K562 treated with DMSO at 1 percent for 24 hours (cell line): ENCODE measurements around the gene DDTL. TPM values are rescaled to one million over a fixed set of nuclear protein-coding genes. Genes with fewer than 3 reads are reported as not detected.

ENCODE experiments used
- total RNA-seq: library from RNA; unstranded; fragments of 300-600 nt; gene quantifications from 2 replicates; pipeline ENCODE4 v1.2.3, GENCODE V29; 2022; ENCODE audit warnings: low read depth; ENCODE audit not compliant: insufficient read depth

Gene DDTL
- 0.65 and 1.3 TPM in 2 replicates for total RNA-seq

GRCh38 chr22:23966568-23966967 lies at the start of gene DDTL:
TSS of gene DDTL (plus strand) at chr22:23966888. CDS start at chr22:23966915, 27 bp downstream.

GRCh38 chr22:23961084-23961771 lies 5.5 kb upstream of the DDTL start, which contains the start of gene GSTT2B:
TSS of gene GSTT2B (minus strand) at chr22:23961195. CDS start at chr22:23961131, 64 bp downstream.

GRCh38 chr22:23974345-23974744 lies 7.7 kb downstream of the DDTL start, which contains the start of gene DDT:
TSS of gene DDT (minus strand) at chr22:23974441. CDS start at chr22:23974414, 27 bp downstream.

GRCh38 chr22:23979557-23980240 lies 13.0 kb downstream of the DDTL start, which contains the start of gene GSTT2:
TSS of gene GSTT2 (plus strand) at chr22:23980134.

GRCh38 chr22:24005201-24005600 lies 38.5 kb downstream of the DDTL start, which contains the start of gene GSTT4:
TSS of gene GSTT4 (minus strand) at chr22:24005453. CDS start at chr22:24005356, 97 bp downstream.

Other genes with a start within 250 kb of the DDTL start
- gene ZNF70, start 215.8 kb upstream of the DDTL start, total RNA-seq, result 1.1 and 1.4 TPM in 2 replicates
- gene VPREB3, start 212.5 kb upstream of the DDTL start, total RNA-seq, result 1.4 TPM in 1 of 2 replicates, not detected in the other
- 0.17 TPM in 1 of 2 replicates, not detected in the other for gene C22orf15, start 203.9 kb upstream of the DDTL start, total RNA-seq
- 144 and 162 TPM in 2 replicates for gene CHCHD10, start 198.9 kb upstream of the DDTL start, total RNA-seq
- gene MMP11, start 194.0 kb upstream of the DDTL start, total RNA-seq, result 1.7 and 2.3 TPM in 2 replicates
- gene SMARCB1, start 179.9 kb upstream of the DDTL start, total RNA-seq, result 123 and 143 TPM in 2 replicates
- 1.4 and 2.5 TPM in 2 replicates for gene DERL3, start 127.9 kb upstream of the DDTL start, total RNA-seq
- gene SLC2A11, start 109.0 kb upstream of the DDTL start, total RNA-seq, result 4.4 and 7.2 TPM in 2 replicates
- 258 and 290 TPM in 2 replicates for gene MIF, start 72.5 kb upstream of the DDTL start, total RNA-seq
- gene GSTT2B, start 5.7 kb upstream of the DDTL start, total RNA-seq, result not detected in 2 replicates
- gene DDT, start 7.6 kb downstream of the DDTL start, total RNA-seq, result 82.3 and 114 TPM in 2 replicates
- gene GSTT2, start 13.2 kb downstream of the DDTL start, total RNA-seq, result not detected in 2 replicates
- gene GSTT4, start 38.6 kb downstream of the DDTL start, total RNA-seq, result not detected in 2 replicates
- 55.3 and 57.4 TPM in 2 replicates for gene CABIN1, start 44.4 kb downstream of the DDTL start, total RNA-seq
- gene SUSD2, start 214.6 kb downstream of the DDTL start, total RNA-seq, result 0.27 and 0.52 TPM in 2 replicates